Calu3 (cell line): ENCODE results near the gene RMND5A. TPM values are rescaled to one million over a fixed set of nuclear protein-coding genes. Genes with fewer than 3 reads are reported as not detected.

Source experiments
- BruUV-seq: library from RNA; stranded (reverse); fragments of 400-500 nt; replicated peaks from 2 replicates; lab custom pipeline; 2021; lab: Mats Ljungman, UMichigan
- CTCF ChIA-PET: fragments of 300-600 bp; sonication (Branson Sonifier 250); formaldehyde crosslinking; loops from one replicate; lab custom pipeline; 2022; ENCODE audit warnings: antibody characterized with exemption; lab: Charles Lee
- DNase-seq: peaks from one replicate; pipeline ENCODE4 v3.0.0; 2022
- H3K27ac Mint-ChIP-seq: one replicate; pipeline ENCODE4 v1.8.0; 2022; ENCODE audit warnings: mixed read lengths; ENCODE audit not compliant: unreplicated experiment
- H3K27me3 Mint-ChIP-seq: one replicate; pipeline ENCODE4 v1.8.0; 2022; ENCODE audit warnings: mixed read lengths; ENCODE audit not compliant: unreplicated experiment
- H3K36me3 Mint-ChIP-seq: one replicate; pipeline ENCODE4 v1.8.0; 2022; ENCODE audit warnings: mild to moderate bottlenecking, moderate library complexity, mixed read lengths; ENCODE audit not compliant: insufficient read depth, unreplicated experiment
- H3K4me1 Mint-ChIP-seq: one replicate; pipeline ENCODE4 v1.8.0; 2022; ENCODE audit warnings: mild to moderate bottlenecking, low read depth, mixed read lengths; ENCODE audit not compliant: unreplicated experiment
- H3K4me3 Mint-ChIP-seq: one replicate; pipeline ENCODE4 v1.8.0; 2022; ENCODE audit warnings: mild to moderate bottlenecking, low read depth, moderate library complexity, mixed read lengths; ENCODE audit not compliant: unreplicated experiment
- H3K9me3 Mint-ChIP-seq: one replicate; pipeline ENCODE4 v1.8.0; 2022; ENCODE audit warnings: low read depth, mixed read lengths; ENCODE audit not compliant: unreplicated experiment
- intact Hi-C: fragments of 100-400 bp; cut with micrococcal nuclease; formaldehyde crosslinking; loops from one replicate; pipeline ENCODE4 v1.10.0; 2022; ENCODE audit not compliant: unreplicated experiment
- total RNA-seq: library from RNA; stranded (reverse); gene quantifications from 2 replicates; pipeline ENCODE4 v1.2.3, GENCODE V29; 2022
- TF ChIP-seq, protein P1 (sequence below): fragments of 200-600 bp; IDR thresholded peaks from one replicate; pipeline ENCODE4 v1.8.0; 2022; ENCODE audit warnings: antibody characterized with exemption; ENCODE audit not compliant: unreplicated experiment

Gene RMND5A
- total RNA-seq, 1 experiment from 2014 or later, result 52.4 TPM

DNA sequence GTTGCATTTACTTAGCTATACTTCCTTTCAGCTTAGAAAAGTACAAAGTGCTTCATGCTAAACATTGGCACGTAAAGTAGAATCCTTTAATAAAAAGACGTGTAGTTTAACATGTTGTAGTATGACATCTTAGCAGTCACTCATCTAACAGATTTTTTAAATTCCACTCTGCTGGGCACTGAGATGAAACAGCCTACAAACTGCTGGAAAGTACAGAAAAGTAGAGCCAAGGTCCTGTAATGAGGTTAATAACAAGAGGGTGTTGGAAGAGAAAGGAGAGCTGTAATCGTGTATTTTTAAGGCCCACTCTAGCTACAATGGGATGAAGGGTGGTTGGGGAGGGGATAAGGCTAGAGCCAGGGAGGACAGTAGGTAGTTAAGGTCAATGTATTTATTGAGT lies 59.9 kb downstream of the RMND5A start:
- CTCF ChIA-PET, result no interaction called here
- Mint-ChIP-seq H3K27me3 (no peaks in the 10 kb centered on the region), H3K4me3 (no peak overlapping the region), H3K4me1 (no peaks in the 10 kb centered on the region), H3K27ac (no peak overlapping the region), H3K9me3 (no peaks in the 10 kb centered on the region), H3K36me3 (peaks cover 6% of the 10 kb centered on the region)
- intact Hi-C loops, result no loop called here
- DNase-seq, result no peak
- TF ChIP-seq, protein P1, sequence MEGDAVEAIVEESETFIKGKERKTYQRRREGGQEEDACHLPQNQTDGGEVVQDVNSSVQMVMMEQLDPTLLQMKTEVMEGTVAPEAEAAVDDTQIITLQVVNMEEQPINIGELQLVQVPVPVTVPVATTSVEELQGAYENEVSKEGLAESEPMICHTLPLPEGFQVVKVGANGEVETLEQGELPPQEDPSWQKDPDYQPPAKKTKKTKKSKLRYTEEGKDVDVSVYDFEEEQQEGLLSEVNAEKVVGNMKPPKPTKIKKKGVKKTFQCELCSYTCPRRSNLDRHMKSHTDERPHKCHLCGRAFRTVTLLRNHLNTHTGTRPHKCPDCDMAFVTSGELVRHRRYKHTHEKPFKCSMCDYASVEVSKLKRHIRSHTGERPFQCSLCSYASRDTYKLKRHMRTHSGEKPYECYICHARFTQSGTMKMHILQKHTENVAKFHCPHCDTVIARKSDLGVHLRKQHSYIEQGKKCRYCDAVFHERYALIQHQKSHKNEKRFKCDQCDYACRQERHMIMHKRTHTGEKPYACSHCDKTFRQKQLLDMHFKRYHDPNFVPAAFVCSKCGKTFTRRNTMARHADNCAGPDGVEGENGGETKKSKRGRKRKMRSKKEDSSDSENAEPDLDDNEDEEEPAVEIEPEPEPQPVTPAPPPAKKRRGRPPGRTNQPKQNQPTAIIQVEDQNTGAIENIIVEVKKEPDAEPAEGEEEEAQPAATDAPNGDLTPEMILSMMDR, result no peak
- no TSS peak for BruUV-seq

DNA sequence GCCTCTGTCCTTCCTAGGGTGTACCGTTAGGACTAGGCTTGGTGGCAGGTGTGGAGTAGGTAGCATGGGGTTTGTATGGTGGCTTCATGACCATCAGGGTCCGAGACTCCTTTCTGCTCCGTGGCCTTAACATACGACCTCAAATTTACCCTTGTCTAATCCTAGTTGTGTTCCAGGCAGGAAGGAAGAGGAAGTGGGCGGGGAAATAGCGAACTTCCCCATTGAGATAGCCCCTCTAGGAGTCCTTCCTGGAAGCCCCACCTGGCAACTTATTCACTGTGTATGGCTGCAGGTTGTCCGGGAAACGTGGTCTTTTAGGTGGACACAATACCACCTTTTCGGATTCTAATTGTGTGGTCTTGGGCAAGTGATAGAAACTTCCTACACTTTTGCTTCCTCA lies 61.3 kb downstream of the RMND5A start:
- Mint-ChIP-seq H3K36me3 (peaks cover 6% of the 10 kb centered on the region), H3K27me3 (no peaks in the 10 kb centered on the region), H3K4me3 (no peak overlapping the region), H3K9me3 (no peaks in the 10 kb centered on the region), H3K27ac (no peak overlapping the region), H3K4me1 (no peaks in the 10 kb centered on the region)
- no TSS peak for BruUV-seq
- TF ChIP-seq, protein P1, result no peak
- CTCF ChIA-PET, result no interaction called here
- no peak for DNase-seq
- intact Hi-C loops, result no loop called here

DNA sequence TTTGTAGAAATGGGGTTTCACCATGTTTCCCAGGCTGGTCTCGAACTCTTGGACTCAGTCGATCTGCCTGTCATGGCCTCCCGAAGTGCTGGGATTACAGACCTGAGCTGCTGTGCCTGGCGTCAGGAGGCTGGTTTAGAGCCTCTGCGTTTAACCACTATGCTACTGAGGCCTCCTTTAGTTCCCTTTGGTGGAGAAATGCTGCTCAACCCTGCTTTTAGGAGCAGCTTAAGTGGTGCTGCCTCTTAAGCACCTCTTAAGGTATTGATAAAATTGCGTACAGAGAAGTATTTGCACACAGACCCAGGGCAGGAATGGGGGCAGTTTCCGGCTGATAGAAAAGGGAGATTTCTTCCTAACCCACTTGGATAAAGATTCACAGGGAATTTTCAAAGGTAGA lies 62.7 kb downstream of the RMND5A start:
- Mint-ChIP-seq H3K4me1 (no peaks in the 10 kb centered on the region), H3K36me3 (no peaks in the 10 kb centered on the region), H3K27ac (no peak overlapping the region), H3K4me3 (no peak overlapping the region), H3K27me3 (peaks cover 7% of the 10 kb centered on the region), H3K9me3 (no peaks in the 10 kb centered on the region)
- no peak for DNase-seq
- no TSS peak for BruUV-seq
- TF ChIP-seq, protein P1, result no peak
- intact Hi-C loops, result no loop called here
- CTCF ChIA-PET, result no interaction called here

DNA sequence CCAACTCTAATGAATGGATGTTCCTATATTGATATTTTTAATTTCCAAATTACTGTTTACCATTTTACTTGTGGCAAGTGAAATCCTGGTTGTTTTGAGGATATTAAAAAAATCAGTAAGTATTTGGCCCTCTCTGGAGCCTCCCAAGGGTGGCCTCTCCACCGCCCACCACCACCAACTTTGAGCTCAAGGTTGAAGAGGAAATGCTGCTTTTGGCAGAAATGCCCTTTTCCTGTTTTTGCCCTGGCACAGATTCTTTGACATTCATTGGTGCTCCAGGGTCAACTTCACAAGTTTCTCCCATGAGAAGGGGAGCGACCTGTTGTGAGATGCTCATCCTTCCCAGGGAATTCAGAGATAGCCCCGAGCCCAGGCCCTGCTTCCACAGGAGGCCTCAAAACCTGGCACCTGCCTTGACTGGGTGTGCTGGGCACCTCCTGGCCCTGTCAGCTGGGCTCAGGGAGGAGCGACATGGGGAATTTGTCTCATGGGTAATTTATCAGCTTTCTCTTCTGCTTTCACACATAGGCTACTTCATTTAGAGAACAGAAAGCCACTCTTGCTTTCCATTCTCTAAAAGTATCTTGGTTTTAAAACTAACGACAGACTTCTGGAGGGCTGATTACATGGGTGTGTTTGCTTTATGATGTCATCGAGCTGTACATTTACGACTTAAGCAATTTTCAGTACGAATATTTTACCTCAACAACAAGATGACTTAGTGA lies 63.7 kb downstream of the RMND5A start:
- intact Hi-C loops, result no loop called here
- Mint-ChIP-seq H3K9me3 (no peaks in the 10 kb centered on the region), H3K36me3 (no peaks in the 10 kb centered on the region), H3K27me3 (peaks cover 13% of the 10 kb centered on the region), H3K4me3 (no peak overlapping the region), H3K4me1 (no peaks in the 10 kb centered on the region), H3K27ac (no peak overlapping the region)
- TF ChIP-seq, protein P1, result no peak
- DNase-seq, result no peak
- CTCF ChIA-PET, result no interaction called here
- no TSS peak for BruUV-seq
